GM12873 (cell line): ENCODE results near the gene TMEM178B.

ENCODE experiments used
- TF ChIP-seq, protein P1 (sequence below): IDR thresholded peaks from 2 replicates; pipeline ENCODE4 v1.5.1; 2012; ENCODE audit warnings: low read depth, mild to moderate bottlenecking, moderate library complexity, low read length, control low read depth; ENCODE audit not compliant: insufficient read depth; ENCODE audit errors: missing control alignments

The TMEM178B gene

DNA sequence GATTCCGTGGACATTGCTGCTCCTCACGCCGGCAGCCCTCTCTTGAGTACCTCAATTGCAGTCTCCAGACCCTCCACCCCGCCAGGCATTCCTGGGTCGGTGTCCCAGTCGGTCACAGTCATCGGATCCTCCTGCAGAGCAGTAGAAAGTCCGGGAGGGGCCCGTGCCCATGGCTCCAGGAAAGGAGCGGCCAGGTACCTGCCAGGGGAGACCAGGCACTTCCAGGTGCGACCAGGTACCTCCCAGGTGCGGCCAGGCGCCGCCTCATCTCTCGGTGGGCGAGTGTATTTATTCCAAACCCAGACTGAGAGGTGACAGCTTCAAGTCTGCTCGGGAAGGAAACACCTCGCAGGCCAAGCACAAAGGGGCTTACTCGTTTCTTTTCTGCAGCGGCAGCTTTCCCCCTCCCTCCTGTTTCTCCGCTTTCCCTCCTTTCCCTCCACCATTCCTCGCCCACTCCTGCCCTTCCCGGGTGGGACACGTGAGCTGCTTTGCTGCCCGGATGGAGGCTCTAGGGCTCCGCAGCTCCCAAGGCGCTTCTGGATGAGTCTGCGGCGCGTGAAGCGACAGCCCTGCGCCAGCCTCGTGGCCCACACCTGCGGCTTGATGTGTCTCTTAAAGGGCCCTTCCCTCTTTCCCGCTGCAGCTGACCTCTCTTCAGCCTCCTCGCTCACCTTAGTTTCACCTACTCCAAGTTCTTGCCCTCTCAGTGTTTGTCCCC is 438.0 kb downstream of the TMEM178B start:
- TF ChIP-seq, protein P1, sequence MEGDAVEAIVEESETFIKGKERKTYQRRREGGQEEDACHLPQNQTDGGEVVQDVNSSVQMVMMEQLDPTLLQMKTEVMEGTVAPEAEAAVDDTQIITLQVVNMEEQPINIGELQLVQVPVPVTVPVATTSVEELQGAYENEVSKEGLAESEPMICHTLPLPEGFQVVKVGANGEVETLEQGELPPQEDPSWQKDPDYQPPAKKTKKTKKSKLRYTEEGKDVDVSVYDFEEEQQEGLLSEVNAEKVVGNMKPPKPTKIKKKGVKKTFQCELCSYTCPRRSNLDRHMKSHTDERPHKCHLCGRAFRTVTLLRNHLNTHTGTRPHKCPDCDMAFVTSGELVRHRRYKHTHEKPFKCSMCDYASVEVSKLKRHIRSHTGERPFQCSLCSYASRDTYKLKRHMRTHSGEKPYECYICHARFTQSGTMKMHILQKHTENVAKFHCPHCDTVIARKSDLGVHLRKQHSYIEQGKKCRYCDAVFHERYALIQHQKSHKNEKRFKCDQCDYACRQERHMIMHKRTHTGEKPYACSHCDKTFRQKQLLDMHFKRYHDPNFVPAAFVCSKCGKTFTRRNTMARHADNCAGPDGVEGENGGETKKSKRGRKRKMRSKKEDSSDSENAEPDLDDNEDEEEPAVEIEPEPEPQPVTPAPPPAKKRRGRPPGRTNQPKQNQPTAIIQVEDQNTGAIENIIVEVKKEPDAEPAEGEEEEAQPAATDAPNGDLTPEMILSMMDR: no peak

DNA sequence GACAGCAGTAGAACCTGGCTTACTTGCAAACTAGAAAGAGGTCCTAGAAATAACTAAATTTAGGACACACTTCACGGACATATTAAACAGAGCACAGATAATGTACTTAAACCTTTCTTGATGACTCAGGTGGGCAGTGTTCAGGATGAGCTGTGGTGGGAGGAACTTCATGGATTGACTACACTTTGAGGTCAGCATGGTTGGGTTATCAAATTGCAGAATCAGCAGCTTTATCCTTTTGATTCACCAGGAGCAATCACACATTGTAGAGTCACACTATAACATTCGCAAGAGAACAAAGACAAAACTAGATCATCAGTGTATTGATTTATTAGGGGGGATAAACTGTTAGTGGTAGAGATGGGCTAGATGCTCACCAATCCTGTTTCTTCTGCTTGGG is 438.7 kb downstream of the TMEM178B start:
- TF ChIP-seq, protein P1: no peak

DNA sequence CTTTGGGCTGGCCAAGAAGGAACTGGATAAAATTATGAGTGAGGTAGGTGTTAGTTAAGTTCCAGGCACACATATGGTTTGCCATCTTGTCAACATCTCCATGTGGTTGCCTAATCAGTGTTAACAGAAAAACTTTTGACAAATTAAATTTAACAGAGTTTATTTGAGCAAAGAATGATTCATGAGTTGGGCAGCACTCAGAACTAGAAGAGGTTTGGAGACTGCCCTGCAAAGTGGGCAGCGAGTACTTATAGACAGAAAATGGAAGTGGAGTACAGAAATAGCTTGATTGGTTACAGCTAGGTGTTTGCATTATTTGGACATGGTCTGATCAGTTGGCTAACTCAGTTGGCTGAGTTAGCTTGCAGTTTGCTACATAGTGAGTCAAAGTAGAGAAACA is 439.9 kb downstream of the TMEM178B start:
- TF ChIP-seq, protein P1: no peak

DNA sequence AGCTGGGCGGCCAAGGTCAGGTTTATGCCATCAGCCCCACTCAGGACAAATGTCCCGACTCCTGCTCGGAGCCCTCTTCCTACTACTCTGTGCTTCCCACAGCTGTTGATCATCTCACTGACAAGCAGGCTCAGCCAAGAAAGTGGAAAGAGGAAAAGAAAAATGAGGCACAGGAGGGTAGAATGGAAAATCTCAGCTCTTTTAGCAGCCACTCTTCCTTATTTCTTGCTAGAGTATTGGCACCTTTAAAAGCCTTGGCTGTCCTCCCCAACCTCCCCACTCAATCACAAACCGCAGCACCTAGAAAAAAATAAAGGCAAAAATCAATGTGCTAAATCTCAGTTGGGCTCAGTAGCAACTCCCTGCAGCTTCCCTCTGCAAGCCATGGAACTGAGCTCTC is 442.1 kb downstream of the TMEM178B start:
- TF ChIP-seq, protein P1: no peak

DNA sequence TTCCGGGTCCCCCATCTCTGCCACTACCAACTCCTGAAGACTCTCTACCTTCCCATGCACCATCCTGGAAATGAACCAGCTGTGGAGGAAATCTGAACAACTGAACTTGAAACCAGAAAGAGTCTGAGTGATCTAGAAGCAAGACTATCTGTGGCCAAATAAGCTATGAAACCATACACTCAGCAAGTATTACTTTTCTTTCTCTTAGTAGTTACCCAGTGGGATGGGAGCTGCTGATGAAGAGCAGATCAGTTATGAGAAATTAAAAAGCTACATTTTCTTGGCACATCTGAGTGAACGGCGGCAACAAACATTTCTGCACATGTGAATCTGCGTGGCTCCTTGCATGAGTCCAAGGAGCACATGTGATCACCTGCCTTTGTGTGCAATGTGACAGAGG is 445.8 kb downstream of the TMEM178B start:
- TF ChIP-seq, protein P1: no peak

DNA sequence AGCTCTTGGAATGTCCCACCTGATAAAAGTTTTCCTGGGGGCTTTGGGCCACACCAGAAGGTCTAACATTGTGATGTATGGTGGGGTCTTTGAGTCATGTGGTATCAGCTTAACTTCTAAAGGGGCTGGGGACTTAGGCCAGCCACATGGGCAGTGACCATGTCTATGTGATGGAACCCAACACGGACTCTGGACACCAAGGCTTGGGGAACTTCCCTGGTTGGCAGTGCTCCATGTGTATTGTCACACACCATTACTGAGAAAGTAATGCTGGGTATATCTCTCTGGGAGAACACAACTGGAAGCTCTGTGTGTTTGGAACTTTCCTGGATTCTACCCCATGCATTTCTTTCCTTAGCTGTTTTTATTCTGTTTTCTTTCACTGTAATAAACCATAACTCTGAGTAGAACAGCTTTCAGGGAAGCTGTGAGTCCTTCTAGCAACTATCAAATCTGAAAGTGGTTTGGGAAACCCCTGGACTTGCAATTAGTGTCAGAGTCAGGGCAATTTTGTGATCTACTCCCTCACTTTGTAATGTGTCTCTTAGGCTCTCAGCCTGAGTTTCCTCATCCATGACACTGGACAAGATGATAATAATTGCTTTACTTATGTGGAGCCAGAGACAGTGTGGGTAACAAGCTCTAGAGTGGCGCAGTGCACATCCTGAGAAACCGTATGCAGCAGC is 448.9 kb downstream of the TMEM178B start:
- TF ChIP-seq, protein P1: no peak

DNA sequence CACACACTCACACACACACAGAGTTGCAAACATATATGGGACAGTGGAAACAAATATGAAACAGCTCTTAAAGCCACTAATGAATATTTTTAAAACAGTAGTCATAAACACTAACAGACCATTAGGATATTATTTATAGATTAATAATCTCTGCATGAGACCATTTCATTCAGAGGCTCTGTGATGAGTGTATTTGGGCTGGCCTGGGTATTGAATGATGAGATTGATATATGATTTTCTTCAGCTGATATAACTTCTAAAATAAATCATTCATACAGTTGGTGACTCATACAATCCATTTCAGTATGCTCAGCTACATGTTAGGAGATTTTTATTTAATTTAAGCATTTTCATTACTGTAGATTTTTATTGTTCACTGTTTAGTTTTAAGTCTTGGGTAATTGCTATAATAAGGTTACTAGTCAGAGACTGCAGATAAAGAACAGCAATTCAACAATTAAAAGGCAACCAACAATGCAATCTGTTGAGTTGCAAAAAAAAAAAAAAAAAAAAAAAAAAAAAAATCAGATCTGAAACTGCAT is 452.2 kb downstream of the TMEM178B start:
- TF ChIP-seq, protein P1: no peak
